ENCODE results near the gene TMEM218. TPM values are rescaled to one million over a fixed set of nuclear protein-coding genes. Genes with fewer than 3 reads are reported as not detected.

TMEM218 gene
- total RNA-seq, 1 donor from 2014 or later: 0.64 TPM

DNA sequence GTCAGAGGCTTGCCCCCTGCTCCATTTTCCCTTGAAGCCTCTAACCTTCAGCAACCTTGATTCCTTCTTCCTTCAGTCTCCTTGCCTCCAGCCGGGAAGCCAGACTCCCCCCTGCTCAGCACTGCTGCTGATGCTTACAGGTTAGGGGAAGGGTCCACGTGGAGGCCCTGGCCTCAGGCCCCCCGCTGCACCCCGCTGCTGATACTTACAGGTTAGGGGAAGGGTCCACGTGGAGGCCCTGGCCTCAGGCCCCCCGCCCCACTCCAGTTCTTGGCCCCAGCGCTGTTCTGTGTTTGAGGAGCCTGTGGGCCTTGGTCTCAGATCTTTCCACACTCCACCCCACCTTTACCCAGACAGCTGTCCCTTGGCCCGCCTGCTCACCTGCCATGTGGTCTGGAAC is 27.5 kb upstream of the TMEM218 start:
- intact Hi-C loops (cut with DNase I): no loop called here
- H3K9me3 ChIP-seq: no peaks in the 10 kb centered on the region
- H3K27ac ChIP-seq: no peak overlapping the region
- H3K27me3 ChIP-seq: no peaks in the 10 kb centered on the region
- TF ChIP-seq, protein P1, sequence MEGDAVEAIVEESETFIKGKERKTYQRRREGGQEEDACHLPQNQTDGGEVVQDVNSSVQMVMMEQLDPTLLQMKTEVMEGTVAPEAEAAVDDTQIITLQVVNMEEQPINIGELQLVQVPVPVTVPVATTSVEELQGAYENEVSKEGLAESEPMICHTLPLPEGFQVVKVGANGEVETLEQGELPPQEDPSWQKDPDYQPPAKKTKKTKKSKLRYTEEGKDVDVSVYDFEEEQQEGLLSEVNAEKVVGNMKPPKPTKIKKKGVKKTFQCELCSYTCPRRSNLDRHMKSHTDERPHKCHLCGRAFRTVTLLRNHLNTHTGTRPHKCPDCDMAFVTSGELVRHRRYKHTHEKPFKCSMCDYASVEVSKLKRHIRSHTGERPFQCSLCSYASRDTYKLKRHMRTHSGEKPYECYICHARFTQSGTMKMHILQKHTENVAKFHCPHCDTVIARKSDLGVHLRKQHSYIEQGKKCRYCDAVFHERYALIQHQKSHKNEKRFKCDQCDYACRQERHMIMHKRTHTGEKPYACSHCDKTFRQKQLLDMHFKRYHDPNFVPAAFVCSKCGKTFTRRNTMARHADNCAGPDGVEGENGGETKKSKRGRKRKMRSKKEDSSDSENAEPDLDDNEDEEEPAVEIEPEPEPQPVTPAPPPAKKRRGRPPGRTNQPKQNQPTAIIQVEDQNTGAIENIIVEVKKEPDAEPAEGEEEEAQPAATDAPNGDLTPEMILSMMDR (IDR thresholded peaks at IDR 0.05): no peak
- DNase-seq (ENCODE audit: low spot score in 2 of 2): peak in 1 of 2 donors; percentile 58
- H3K4me1 ChIP-seq: no peaks in the 10 kb centered on the region
- no peak overlapping the region for H3K4me3 ChIP-seq
- H3K36me3 ChIP-seq: no peaks in the 10 kb centered on the region

- Histone ChIP-seq H3K27me3 (no peaks in the 10 kb centered on the region), H3K36me3 (no peaks in the 10 kb centered on the region), H3K27ac (no peak overlapping the region), H3K9me3 (no peaks in the 10 kb centered on the region), H3K4me3 (no peak overlapping the region), H3K4me1 (no peaks in the 10 kb centered on the region)
- intact Hi-C loops (cut with DNase I): no loop called here
- TF ChIP-seq, protein P1 (IDR thresholded peaks at IDR 0.05): no peak
- peak in 1 of 2 donors; percentile 19 for DNase-seq (ENCODE audit: low spot score in 2 of 2)
Observed at GRCh38 chr11:125136001-125136400, 24.6 kb upstream of the TMEM218 start.

DNA sequence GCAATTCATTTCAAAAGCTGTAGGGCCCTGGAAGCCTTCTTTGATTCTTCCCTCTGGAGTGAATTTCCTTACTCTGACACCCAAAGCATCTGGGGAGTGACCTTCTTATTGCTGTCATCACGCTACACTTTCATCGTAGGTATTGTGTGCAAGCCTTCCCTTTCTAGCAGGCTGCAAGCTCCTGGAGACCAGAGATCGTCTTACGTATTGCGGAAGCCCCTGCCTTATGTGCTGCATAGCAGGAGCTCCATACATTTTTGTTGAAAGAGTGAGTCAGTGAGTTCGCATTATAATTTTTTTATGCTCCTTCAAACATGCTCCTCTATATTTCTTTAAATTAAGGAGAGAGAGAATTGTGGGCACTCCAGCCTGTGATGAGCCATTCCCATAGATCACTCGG is 21.2 kb upstream of the TMEM218 start:
- no peaks in the 10 kb centered on the region for H3K36me3 ChIP-seq
- H3K27ac ChIP-seq: no peak overlapping the region
- H3K27me3 ChIP-seq: no peaks in the 10 kb centered on the region
- no peak for DNase-seq (ENCODE audit: low spot score in 2 of 2)
- no peak overlapping the region for H3K4me3 ChIP-seq
- intact Hi-C loops (cut with DNase I): no loop called here
- TF ChIP-seq, protein P1 (IDR thresholded peaks at IDR 0.05): no peak
- H3K9me3 ChIP-seq: no peaks in the 10 kb centered on the region
- H3K4me1 ChIP-seq: no peaks in the 10 kb centered on the region

- Histone ChIP-seq H3K36me3 (no peaks in the 10 kb centered on the region), H3K9me3 (no peaks in the 10 kb centered on the region), H3K4me3 (no peak overlapping the region), H3K27me3 (no peaks in the 10 kb centered on the region), H3K27ac (no peak overlapping the region), H3K4me1 (no peaks in the 10 kb centered on the region)
- TF ChIP-seq, protein P1 (IDR thresholded peaks at IDR 0.05): no peak
- intact Hi-C loops (cut with DNase I): no loop called here
- no peak for DNase-seq (ENCODE audit: low spot score in 2 of 2)
Observed at GRCh38 chr11:125132071-125132470, 20.6 kb upstream of the TMEM218 start.

GRCh38 chr11:125129316-125129993 is 18.0 kb upstream of the TMEM218 start:
- TF ChIP-seq, protein P1 (IDR thresholded peaks at IDR 0.05): no peak
- DNase-seq (ENCODE audit: low spot score in 2 of 2): no peak
- intact Hi-C loops (cut with DNase I): no loop called here
- H3K9me3 ChIP-seq: no peaks in the 10 kb centered on the region
- H3K27me3 ChIP-seq: no peaks in the 10 kb centered on the region
- no peak overlapping the region for H3K4me3 ChIP-seq
- no peaks in the 10 kb centered on the region for H3K4me1 ChIP-seq
- no peak overlapping the region for H3K27ac ChIP-seq
- H3K36me3 ChIP-seq: no peaks in the 10 kb centered on the region

DNA sequence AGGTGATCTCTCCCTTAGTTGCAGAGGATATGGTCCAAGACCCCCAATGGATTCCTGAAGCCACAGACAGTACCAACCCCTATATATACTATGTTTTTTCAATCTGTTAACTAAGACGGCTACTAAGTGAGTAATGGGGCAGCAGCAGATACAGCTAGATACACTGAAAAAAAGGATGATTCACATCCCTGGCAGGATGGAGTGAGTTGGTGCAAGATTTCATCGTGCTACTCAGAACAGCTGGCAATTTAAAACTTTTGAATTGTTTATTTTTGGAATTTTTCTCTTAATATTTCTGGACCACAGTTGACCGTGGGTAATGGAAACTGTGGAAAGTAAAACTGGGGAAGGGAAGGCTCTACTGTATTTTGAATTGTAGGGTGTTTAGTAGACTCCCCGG is 17.0 kb upstream of the TMEM218 start:
- H3K4me3 ChIP-seq: no peak overlapping the region
- no peaks in the 10 kb centered on the region for H3K9me3 ChIP-seq
- no peak overlapping the region for H3K27ac ChIP-seq
- H3K4me1 ChIP-seq: no peaks in the 10 kb centered on the region
- H3K36me3 ChIP-seq: no peaks in the 10 kb centered on the region
- no peaks in the 10 kb centered on the region for H3K27me3 ChIP-seq
- TF ChIP-seq, protein P1 (IDR thresholded peaks at IDR 0.05): no peak
- intact Hi-C loops (cut with DNase I): no loop called here
- DNase-seq (ENCODE audit: low spot score in 2 of 2): no peak

Measured in ascending aorta (tissue), 2 donors.